Mucosa of rectum (tissue), 2 donors: Measurements from ENCODE around the gene LACC1.

Source experiments
- H3K27ac ChIP-seq, 2 donors: one replicate each; pipeline ENCODE4 v1.7.0; 2013; ENCODE audit warnings: inconsistent platforms in 2 of 2, low read depth in 2 of 2, low read length in 2 of 2
- H3K27me3 ChIP-seq, 2 donors: one replicate each; pipeline ENCODE4 v1.7.0; 2013; ENCODE audit warnings: low read length in 2 of 2; ENCODE audit not compliant: control insufficient read depth in 2 of 2, insufficient read depth in 2 of 2
- H3K36me3 ChIP-seq, 2 donors: one replicate each; pipeline ENCODE4 v1.7.0; 2013; ENCODE audit warnings: low read length in 2 of 2; ENCODE audit not compliant: control insufficient read depth in 2 of 2, insufficient read depth in 2 of 2
- H3K4me1 ChIP-seq, 2 donors: one replicate each; pipeline ENCODE4 v1.7.0; 2013; ENCODE audit warnings: low read length in 2 of 2, mild to moderate bottlenecking in 1 of 2; ENCODE audit not compliant: control insufficient read depth in 2 of 2, insufficient read depth in 2 of 2
- H3K4me3 ChIP-seq, 2 donors: one replicate each; pipeline ENCODE4 v1.7.0; 2013; ENCODE audit warnings: low read length in 2 of 2
- H3K9ac ChIP-seq, 2 donors: one replicate each; pipeline ENCODE4 v1.7.0; 2013; ENCODE audit warnings: low read length in 2 of 2, low read depth in 1 of 2, mild to moderate bottlenecking in 1 of 2
- H3K9me3 ChIP-seq, 2 donors: one replicate each; pipeline ENCODE4 v1.7.0; 2013; ENCODE audit warnings: low read length in 2 of 2; ENCODE audit not compliant: control insufficient read depth in 2 of 2
- donor health status: healthy.
- donor health status: Normal muscosa, but diverticular disease.

LACC1 gene

GRCh38 chr13:43879755-43880181 is at the start of gene LACC1:
Gene LACC1, plus strand, starts transcription at chr13:43879904. Its CDS starts 1,082 bp downstream, at chr13:43880986.
- H3K36me3 ChIP-seq = peaks cover 3% of the 10 kb centered on the region in 2 donors

GRCh38 chr13:43830497-43830881 is 49.2 kb upstream of the LACC1 start:
- Histone ChIP-seq H3K36me3 (no peaks in the 10 kb centered on the region), H3K4me1 (no peaks in the 10 kb centered on the region), H3K27ac (no peak overlapping the region), H3K9me3 (no peaks in the 10 kb centered on the region), H3K4me3 (no peak overlapping the region), H3K9ac (no peak overlapping the region), H3K27me3 (no peaks in the 10 kb centered on the region)

More at GRCh38 chr13:43879755-43880181, at the start of gene LACC1:
- Histone ChIP-seq H3K9me3 (no peaks in the 10 kb centered on the region), H3K4me3 (peak within 1 kb of the TSS; percentile 82 to 85), H3K27ac (peak within 1 kb of the TSS; percentile 94 to 98), H3K9ac (peak within 1 kb of the TSS; percentile 87 to 96), H3K27me3 (no peaks in the 10 kb centered on the region), H3K4me1 (peaks cover 7 to 16% of the 10 kb centered on the region in 2 donors)

- H3K9me3 ChIP-seq = no peaks in the 10 kb centered on the region
- H3K9ac ChIP-seq = no peak overlapping the region
- H3K36me3 ChIP-seq = no peaks in the 10 kb centered on the region
- H3K27me3 ChIP-seq = no peaks in the 10 kb centered on the region
- H3K27ac ChIP-seq = no peak overlapping the region
- no peak overlapping the region for H3K4me3 ChIP-seq
- H3K4me1 ChIP-seq = no peaks in the 10 kb centered on the region
These were observed 48.6 kb upstream of the LACC1 start for GRCh38 chr13:43831088-43831487.

- H3K9me3 ChIP-seq = no peaks in the 10 kb centered on the region
- no peaks in the 10 kb centered on the region for H3K4me1 ChIP-seq
- H3K36me3 ChIP-seq = no peaks in the 10 kb centered on the region
These were observed 44.0 kb upstream of the LACC1 start for GRCh38 chr13:43835701-43836100.

GRCh38 chr13:43838909-43839308 is 40.8 kb upstream of the LACC1 start:
- Histone ChIP-seq H3K27ac (no peak overlapping the region), H3K9me3 (no peaks in the 10 kb centered on the region), H3K4me3 (no peak overlapping the region), H3K27me3 (no peaks in the 10 kb centered on the region), H3K36me3 (no peaks in the 10 kb centered on the region), H3K9ac (no peak overlapping the region), H3K4me1 (no peaks in the 10 kb centered on the region)

More at GRCh38 chr13:43835701-43836100, 44.0 kb upstream of the LACC1 start:
- H3K4me3 ChIP-seq = no peak overlapping the region
- no peak overlapping the region for H3K9ac ChIP-seq
- no peak overlapping the region for H3K27ac ChIP-seq
- H3K27me3 ChIP-seq = no peaks in the 10 kb centered on the region

GRCh38 chr13:43846496-43847158 is 33.1 kb upstream of the LACC1 start:
- Histone ChIP-seq H3K9ac (no peak overlapping the region), H3K27ac (no peak overlapping the region), H3K27me3 (no peaks in the 10 kb centered on the region), H3K4me3 (no peak overlapping the region), H3K4me1 (no peaks in the 10 kb centered on the region), H3K36me3 (no peaks in the 10 kb centered on the region), H3K9me3 (peaks cover 0 to 5% of the 10 kb centered on the region in 2 donors)

- Histone ChIP-seq H3K4me3 (no peak overlapping the region), H3K4me1 (no peaks in the 10 kb centered on the region), H3K27ac (no peak overlapping the region), H3K27me3 (no peaks in the 10 kb centered on the region), H3K36me3 (no peaks in the 10 kb centered on the region), H3K9me3 (peaks cover 0 to 10% of the 10 kb centered on the region in 2 donors), H3K9ac (no peak overlapping the region)
These were observed 31.6 kb upstream of the LACC1 start for GRCh38 chr13:43848001-43848649.

- H3K27ac ChIP-seq = no peak overlapping the region
- H3K4me3 ChIP-seq = no peak overlapping the region
- no peaks in the 10 kb centered on the region for H3K4me1 ChIP-seq
- no peaks in the 10 kb centered on the region for H3K36me3 ChIP-seq
- H3K9ac ChIP-seq = no peak overlapping the region
- peaks cover 0 to 16% of the 10 kb centered on the region in 2 donors for H3K9me3 ChIP-seq
- H3K27me3 ChIP-seq = no peaks in the 10 kb centered on the region
These were observed 28.8 kb upstream of the LACC1 start for GRCh38 chr13:43850873-43851272.

- Histone ChIP-seq H3K27me3 (no peaks in the 10 kb centered on the region), H3K36me3 (no peaks in the 10 kb centered on the region), H3K27ac (no peak overlapping the region), H3K9ac (no peak overlapping the region), H3K4me1 (no peaks in the 10 kb centered on the region), H3K4me3 (no peak overlapping the region), H3K9me3 (peaks cover 0 to 16% of the 10 kb centered on the region in 2 donors)
These were observed 26.7 kb upstream of the LACC1 start for GRCh38 chr13:43852923-43853404.

GRCh38 chr13:43861863-43862262 is 17.8 kb upstream of the LACC1 start:
- Histone ChIP-seq H3K27me3 (no peaks in the 10 kb centered on the region), H3K9ac (no peak overlapping the region), H3K36me3 (peaks cover 0 to 3% of the 10 kb centered on the region in 2 donors), H3K4me1 (no peaks in the 10 kb centered on the region), H3K9me3 (no peaks in the 10 kb centered on the region), H3K27ac (no peak overlapping the region), H3K4me3 (no peak overlapping the region)
